Osteoblast (primary cell): ENCODE results near the gene RCC2. TPM values are rescaled to one million over a fixed set of nuclear protein-coding genes. Genes with fewer than 3 reads are reported as not detected.

Experiments used
- DNase-seq: peaks from one replicate; pipeline ENCODE4 v3.0.0; 2011; ENCODE audit warnings: low spot score, mixed read lengths; ENCODE audit not compliant: insufficient read length; ENCODE audit errors: missing footprints
- H2AFZ ChIP-seq: 2 replicates; pipeline ENCODE4 v1.6.0; 2011; ENCODE audit warnings: mild to moderate bottlenecking, low read length
- H3K27ac ChIP-seq: 2 replicates; pipeline ENCODE4 v1.5.1; 2011; ENCODE audit warnings: mild to moderate bottlenecking, low read depth, low read length, moderate library complexity
- H3K27me3 ChIP-seq: 2 replicates; pipeline ENCODE4 v1.6.0; 2012; ENCODE audit warnings: mild to moderate bottlenecking, control low read depth, inconsistent platforms, low read length, moderate library complexity; ENCODE audit not compliant: insufficient read depth
- H3K36me3 ChIP-seq: 2 replicates; pipeline ENCODE4 v1.5.1; 2011; ENCODE audit warnings: mild to moderate bottlenecking, low read length, control low read depth, moderate library complexity; ENCODE audit not compliant: insufficient read depth
- H3K4me1 ChIP-seq: 2 replicates; pipeline ENCODE4 v1.5.1; 2011; ENCODE audit warnings: mild to moderate bottlenecking, low read length, control low read depth, moderate library complexity; ENCODE audit not compliant: insufficient read depth
- H3K4me2 ChIP-seq: 2 replicates; pipeline ENCODE4 v1.6.0; 2011; ENCODE audit warnings: mild to moderate bottlenecking, low read length; ENCODE audit not compliant: insufficient read depth
- H3K4me3 ChIP-seq: fragments of 200-600 bp; sonication (generic); 3 replicates; pipeline ENCODE4 v1.5.1; 2012; ENCODE audit warnings: mild to moderate bottlenecking, low read length, inconsistent platforms; ENCODE audit not compliant: insufficient read depth
- H3K79me2 ChIP-seq: 2 replicates; pipeline ENCODE4 v1.6.0; 2012; ENCODE audit warnings: mild to moderate bottlenecking, low read length, control low read depth, inconsistent platforms; ENCODE audit not compliant: insufficient read depth
- H3K9me3 ChIP-seq: 2 replicates; pipeline ENCODE4 v1.5.1; 2011; ENCODE audit warnings: low read depth, low read length, control low read depth
- H4K20me1 ChIP-seq: 2 replicates; pipeline ENCODE4 v1.6.0; 2012; ENCODE audit warnings: mild to moderate bottlenecking, low read length, control low read depth; ENCODE audit not compliant: insufficient read depth
- total RNA-seq: library from RNA; depleted of rRNA; stranded (reverse); fragments of >200 nt; gene quantifications from 2 replicates; pipeline ENCODE4 v1.2.3, GENCODE V29; 2012
- TF ChIP-seq, protein P1 (sequence below): IDR thresholded peaks from 2 replicates; pipeline ENCODE4 v1.5.1; 2011; ENCODE audit warnings: mild to moderate bottlenecking, low read depth, low read length, moderate library complexity; ENCODE audit errors: extremely low read depth

The RCC2 gene
- total RNA-seq, 1 donor: 71.3 TPM

DNA sequence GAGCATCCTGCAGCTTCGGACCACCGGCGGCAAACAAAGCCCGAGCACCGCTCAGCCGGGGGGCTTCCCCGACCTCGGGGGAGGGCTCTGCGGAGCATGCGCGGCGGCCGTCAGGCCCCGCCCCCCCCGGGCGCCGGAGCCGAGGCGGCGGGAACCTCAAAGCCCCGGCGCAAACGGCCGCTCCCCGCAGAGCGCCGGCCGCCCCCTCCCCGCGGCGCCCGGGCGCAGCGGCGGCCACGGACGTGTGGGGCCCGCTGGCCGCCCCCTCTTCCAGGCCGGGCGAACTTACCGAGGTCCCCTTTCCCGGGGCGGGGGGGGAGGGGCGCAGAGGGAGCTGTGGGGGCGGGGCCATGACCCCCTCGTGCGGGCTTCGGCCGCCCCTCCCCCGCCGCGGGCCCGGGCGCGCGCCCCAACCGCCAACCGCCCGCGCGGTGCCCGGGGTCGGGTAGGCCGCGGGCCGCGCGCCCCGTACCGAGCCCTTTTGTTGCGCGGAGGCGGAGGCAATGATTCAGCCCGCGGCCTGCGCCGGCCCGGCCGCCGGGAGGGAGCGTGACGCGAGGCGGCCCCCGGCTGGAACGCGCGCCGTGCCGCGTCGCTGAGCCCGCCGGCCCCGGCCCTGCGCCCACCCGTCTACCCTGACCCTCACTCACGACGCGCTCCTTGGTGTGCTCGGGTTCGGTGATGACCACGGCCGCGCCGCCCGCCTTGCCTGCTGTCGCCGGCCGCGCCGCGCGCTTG is 1.7 kb downstream of the RCC2 start:
- no peaks in the 10 kb centered on the region for H3K27me3 ChIP-seq
- TF ChIP-seq, protein P1, sequence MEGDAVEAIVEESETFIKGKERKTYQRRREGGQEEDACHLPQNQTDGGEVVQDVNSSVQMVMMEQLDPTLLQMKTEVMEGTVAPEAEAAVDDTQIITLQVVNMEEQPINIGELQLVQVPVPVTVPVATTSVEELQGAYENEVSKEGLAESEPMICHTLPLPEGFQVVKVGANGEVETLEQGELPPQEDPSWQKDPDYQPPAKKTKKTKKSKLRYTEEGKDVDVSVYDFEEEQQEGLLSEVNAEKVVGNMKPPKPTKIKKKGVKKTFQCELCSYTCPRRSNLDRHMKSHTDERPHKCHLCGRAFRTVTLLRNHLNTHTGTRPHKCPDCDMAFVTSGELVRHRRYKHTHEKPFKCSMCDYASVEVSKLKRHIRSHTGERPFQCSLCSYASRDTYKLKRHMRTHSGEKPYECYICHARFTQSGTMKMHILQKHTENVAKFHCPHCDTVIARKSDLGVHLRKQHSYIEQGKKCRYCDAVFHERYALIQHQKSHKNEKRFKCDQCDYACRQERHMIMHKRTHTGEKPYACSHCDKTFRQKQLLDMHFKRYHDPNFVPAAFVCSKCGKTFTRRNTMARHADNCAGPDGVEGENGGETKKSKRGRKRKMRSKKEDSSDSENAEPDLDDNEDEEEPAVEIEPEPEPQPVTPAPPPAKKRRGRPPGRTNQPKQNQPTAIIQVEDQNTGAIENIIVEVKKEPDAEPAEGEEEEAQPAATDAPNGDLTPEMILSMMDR: no peak
- peak overlapping the region; percentile 57 for H2AFZ ChIP-seq
- no peak overlapping the region for H3K27ac ChIP-seq
- H3K9me3 ChIP-seq: no peaks in the 10 kb centered on the region
- H3K79me2 ChIP-seq: peaks cover 55% of the 10 kb centered on the region
- peaks cover 29% of the 10 kb centered on the region for H4K20me1 ChIP-seq
- peak overlapping the region; percentile 85 for H3K4me3 ChIP-seq
- DNase-seq: peak; percentile 99
- peaks cover 33% of the 10 kb centered on the region for H3K4me1 ChIP-seq
- peak overlapping the region; percentile 92 for H3K4me2 ChIP-seq
- peaks cover 8% of the 10 kb centered on the region for H3K36me3 ChIP-seq

DNA sequence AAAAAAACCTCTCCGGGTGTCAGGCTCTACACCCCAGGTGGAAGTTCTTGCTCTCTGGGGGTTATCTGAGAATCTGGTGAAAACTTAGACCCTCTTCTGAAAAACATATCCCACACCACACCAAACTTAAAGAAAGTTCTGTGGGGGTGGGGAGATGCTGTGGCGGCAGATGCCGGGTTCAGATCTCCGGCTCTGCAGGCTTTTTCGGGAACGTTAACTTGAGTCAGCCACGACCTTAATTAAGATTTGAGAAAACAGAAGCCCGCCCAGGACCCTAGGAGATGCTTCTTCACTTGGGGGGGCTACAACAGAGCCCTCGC is 2.3 kb downstream of the RCC2 start:
- DNase-seq: no peak

DNA sequence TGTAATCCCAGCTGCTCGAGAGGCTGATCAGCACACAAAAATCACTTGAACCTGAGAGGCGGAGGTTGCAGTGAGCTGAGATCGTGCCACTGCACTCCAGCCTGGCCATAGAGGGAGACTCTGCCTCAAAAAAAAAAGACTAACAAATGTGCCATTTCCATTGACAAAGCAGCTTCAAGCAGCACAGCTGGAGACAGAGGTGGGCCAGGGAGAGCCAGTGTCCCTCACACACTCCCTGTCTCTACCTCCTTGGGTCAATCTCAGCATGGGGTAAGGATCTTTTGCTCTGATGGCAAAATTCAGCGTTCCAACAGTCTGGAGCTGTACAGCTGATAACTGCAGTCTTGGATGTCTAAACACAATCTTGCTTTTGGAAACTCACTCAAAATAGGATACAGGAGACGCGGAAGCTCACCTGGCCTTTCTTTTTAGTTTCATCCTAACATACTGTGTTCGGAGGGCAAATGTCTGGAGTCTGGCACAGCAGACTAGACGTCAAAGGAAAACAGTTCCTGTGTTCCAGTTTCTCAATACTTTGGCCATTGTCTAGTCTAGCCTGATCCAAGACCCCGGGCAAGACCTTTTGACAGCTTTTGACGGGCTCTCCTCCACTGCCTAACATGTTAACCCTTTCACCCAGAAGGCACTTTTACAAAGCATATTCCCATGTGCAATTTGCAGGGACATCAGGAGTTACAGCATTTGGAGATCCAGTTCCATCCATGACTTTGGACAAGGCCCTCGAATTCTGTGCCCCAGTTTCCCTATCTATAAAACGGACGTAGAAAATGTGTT is 2.9 kb downstream of the RCC2 start:
- H3K9me3 ChIP-seq: no peaks in the 10 kb centered on the region
- peaks cover 28% of the 10 kb centered on the region for H3K4me1 ChIP-seq
- H2AFZ ChIP-seq: no peak overlapping the region
- peak; percentile 75 for DNase-seq
- H4K20me1 ChIP-seq: peaks cover 37% of the 10 kb centered on the region
- H3K4me2 ChIP-seq: peak overlapping the region; percentile 80
- peaks cover 66% of the 10 kb centered on the region for H3K79me2 ChIP-seq
- H3K36me3 ChIP-seq: peaks cover 8% of the 10 kb centered on the region
- no peaks in the 10 kb centered on the region for H3K27me3 ChIP-seq
- H3K4me3 ChIP-seq: peak overlapping the region; percentile 85
- TF ChIP-seq, protein P1: no peak
- H3K27ac ChIP-seq: no peak overlapping the region

More for the DNA sequence above, 2.3 kb downstream of the RCC2 start:
- Histone ChIP-seq H2AFZ (peak overlapping the region; percentile 57), H3K36me3 (peaks cover 8% of the 10 kb centered on the region), H3K4me1 (peaks cover 31% of the 10 kb centered on the region), H3K27me3 (no peaks in the 10 kb centered on the region), H3K4me2 (peak overlapping the region; percentile 80), H3K79me2 (peaks cover 60% of the 10 kb centered on the region), H4K20me1 (peaks cover 35% of the 10 kb centered on the region), H3K27ac (no peak overlapping the region), H3K9me3 (no peaks in the 10 kb centered on the region), H3K4me3 (peak overlapping the region; percentile 85)
- TF ChIP-seq, protein P1: no peak

DNA sequence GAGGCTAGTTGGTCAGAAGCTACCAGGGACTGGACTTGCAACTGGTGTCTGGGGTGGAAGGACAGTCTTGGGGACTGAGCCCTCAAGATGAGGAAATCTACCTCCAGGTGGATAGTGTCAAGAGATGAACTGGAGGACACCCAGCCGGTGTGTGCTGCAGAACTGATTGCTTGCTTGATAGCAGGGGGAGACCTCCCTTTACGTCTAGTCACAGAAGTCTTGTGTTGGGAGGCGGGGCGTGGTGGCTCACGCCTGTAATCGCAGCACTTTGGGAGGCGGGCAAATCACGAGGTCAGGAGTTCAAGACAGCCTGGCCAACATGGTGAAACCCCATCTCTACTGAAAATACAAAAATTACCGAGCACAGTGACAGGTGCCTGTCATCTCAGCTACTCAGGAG is 4.9 kb downstream of the RCC2 start:
- DNase-seq: no peak
- peaks cover 41% of the 10 kb centered on the region for H4K20me1 ChIP-seq
- H3K4me1 ChIP-seq: peaks cover 12% of the 10 kb centered on the region
- H2AFZ ChIP-seq: no peak overlapping the region
- H3K27me3 ChIP-seq: no peaks in the 10 kb centered on the region
- peaks cover 82% of the 10 kb centered on the region for H3K79me2 ChIP-seq
- H3K36me3 ChIP-seq: peaks cover 8% of the 10 kb centered on the region
- no peaks in the 10 kb centered on the region for H3K9me3 ChIP-seq
- H3K4me3 ChIP-seq: no peak overlapping the region
- TF ChIP-seq, protein P1: no peak
- no peak overlapping the region for H3K4me2 ChIP-seq
- no peak overlapping the region for H3K27ac ChIP-seq
